Urinary bladder (tissue), 4 donors: ENCODE results near the gene DCANP1. TPM values are rescaled to one million over a fixed set of nuclear protein-coding genes. Genes with fewer than 3 reads are reported as not detected.
A peak's percentile ranks its signal among the peaks of the same experiment; 100 is the strongest.

Experiments
- DNase-seq: peaks from one replicate; pipeline ENCODE4 v3.0.0-alpha.2; 2015; ENCODE audit errors: extremely low spot score
- H3K27ac ChIP-seq: one replicate; pipeline ENCODE4 v1.5.1; 2013; ENCODE audit warnings: low read depth, mild to moderate bottlenecking, moderate library complexity
- H3K36me3 ChIP-seq: one replicate; pipeline ENCODE4 v1.6.1; 2013; ENCODE audit warnings: mild to moderate bottlenecking, moderate library complexity; ENCODE audit not compliant: insufficient read depth
- H3K4me1 ChIP-seq: one replicate; pipeline ENCODE4 v1.6.1; 2013; ENCODE audit warnings: mild to moderate bottlenecking, moderate library complexity; ENCODE audit not compliant: insufficient read depth
- H3K4me3 ChIP-seq: one replicate; pipeline ENCODE4 v1.5.1; 2013; ENCODE audit warnings: low read depth, low read length
- WGBS: extraction: QIAGEN DNeasy Blood & Tissue Kit; methylation state at CpG from one replicate; pipeline ENCODE4 v1.1.7; 2013; 5-methylcytosine and 5-hydroxymethylcytosine counted together
- polyA plus RNA-seq: library from polyadenylated mRNA; stranded (reverse); fragments of 200-250 nt; gene quantifications from one replicate; pipeline ENCODE4 v1.2.3, GENCODE V29; 2013
- total RNA-seq: library from RNA; depleted of rRNA; stranded (reverse); fragments of >200 nt; gene quantifications from one replicate; pipeline ENCODE4 v1.2.3, GENCODE V29; 2014
- donor health status: healthy with polysubstance abuse.
- donor health status: healthy.

DCANP1 gene
- total and polyA plus RNA-seq, 2 donors, result 0.16 TPM; not detected in 1

DNA sequence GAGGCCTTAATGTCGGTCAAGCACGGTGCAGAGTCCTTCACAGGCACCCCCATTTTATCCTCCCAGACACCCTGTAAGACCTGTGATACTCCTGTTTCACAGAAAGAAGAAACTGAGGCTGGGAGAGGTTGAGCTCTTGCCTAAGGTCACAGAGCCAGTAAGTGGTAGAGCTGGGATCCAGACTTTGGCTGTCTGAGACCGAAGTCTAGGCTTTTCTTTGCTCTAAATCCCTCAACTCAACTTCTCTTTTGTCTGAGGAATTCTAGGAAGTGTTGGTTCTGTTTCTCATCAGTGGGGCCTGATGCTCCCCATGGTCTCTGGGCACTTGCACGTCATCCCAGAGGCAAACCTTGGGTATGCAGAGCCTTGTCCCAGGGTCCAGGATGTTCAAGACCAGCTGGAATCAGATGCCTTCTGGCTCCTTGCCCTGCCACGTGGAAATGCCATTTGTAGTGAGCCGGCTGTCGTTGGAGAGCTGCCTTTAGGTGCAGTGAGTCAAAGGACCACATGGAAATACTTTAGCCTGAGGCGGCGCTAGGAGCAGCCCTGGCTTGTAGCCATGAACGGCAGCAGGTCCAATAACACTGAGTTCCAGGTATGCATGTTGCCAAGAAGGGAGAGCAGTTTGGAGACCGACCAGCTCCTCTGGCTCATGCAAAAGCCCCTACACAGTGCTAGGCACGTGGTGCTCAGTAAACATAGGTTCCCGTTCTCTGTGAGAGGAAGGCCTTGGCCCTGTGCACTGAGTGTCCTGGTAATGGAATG lies 9.2 kb downstream of the DCANP1 start:
- H3K27ac ChIP-seq, result no peak overlapping the region
- H3K4me1 ChIP-seq, result no peaks in the 10 kb centered on the region
- WGBS, result 34% methylated on average over 13 of the region's 13 CpGs
- no peak overlapping the region for H3K4me3 ChIP-seq
- no peaks in the 10 kb centered on the region for H3K36me3 ChIP-seq
- no peak for DNase-seq

DNA sequence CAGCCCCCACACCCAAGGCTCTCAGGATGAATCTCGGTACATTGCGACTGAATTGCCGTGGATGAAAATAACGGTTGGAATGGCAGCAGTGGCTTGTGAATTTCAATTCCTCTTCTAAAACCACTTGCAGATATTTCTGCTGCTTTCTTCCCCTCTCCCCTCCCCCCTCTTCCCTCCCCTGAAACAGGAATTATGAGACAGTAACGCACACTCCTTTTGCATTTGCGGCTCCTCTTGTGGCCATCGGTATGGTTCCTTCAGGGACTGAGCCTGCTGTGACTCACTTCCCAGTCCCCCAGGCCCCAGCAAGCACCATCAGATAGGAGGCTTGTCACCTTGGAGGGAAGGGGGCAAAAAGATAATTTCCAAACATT lies 9.7 kb downstream of the DCANP1 start:
- H3K27ac ChIP-seq, result no peak overlapping the region
- WGBS, result 74% methylated on average over 7 of the region's 7 CpGs
- DNase-seq, result no peak

GRCh38 chr5:135436951-135437418 lies 10.2 kb downstream of the DCANP1 start:
- Histone ChIP-seq H3K27ac (no peak overlapping the region), H3K36me3 (no peaks in the 10 kb centered on the region), H3K4me1 (no peaks in the 10 kb centered on the region), H3K4me3 (no peak overlapping the region)
- WGBS, result 73% methylated on average over 7 of the region's 7 CpGs
- no peak for DNase-seq

More for the DNA sequence above, 9.7 kb downstream of the DCANP1 start:
- Histone ChIP-seq H3K4me3 (no peak overlapping the region), H3K4me1 (no peaks in the 10 kb centered on the region), H3K36me3 (no peaks in the 10 kb centered on the region)

DNA sequence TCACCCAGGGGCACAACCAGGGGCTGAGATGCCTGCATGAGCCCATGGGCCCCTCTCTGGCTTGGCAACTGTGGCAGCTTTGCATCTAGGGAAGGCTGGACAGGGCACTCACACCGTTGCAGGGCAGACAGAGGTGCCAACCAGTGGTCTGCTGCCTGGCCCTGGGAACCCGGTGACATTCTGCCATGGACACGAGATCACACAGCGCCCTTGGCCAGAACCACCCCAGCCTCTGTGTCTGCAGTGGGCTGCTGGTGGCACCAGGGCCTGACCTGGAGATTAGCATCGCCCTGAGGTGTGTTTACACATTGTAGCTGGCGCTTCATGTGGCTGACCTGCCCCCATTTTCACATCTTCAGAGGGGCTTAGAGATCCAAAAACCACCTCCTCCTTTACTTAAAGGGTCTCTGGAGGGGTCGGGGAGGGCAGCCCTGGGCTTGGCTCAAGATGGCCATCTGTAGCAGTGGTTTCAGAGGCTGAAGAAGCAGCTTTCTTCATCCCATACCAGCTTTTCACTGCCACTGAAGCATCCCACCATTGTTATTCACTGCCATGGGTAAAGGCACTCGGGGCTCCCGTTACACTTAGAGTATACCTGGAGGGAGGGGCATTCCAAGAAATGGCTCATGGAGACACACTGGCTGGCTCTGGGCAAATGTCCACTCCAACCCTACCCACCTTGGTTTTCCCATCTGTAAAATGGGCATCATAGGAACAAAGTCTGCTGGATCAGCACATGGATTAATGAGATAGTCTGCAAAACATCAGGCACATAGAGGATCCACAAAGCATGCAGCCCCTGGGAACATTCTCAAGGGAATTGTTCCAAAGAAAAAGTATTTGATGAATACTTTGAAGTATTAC lies 11.4 kb downstream of the DCANP1 start:
- 89% methylated on average over 9 of the region's 9 CpGs for WGBS
- Histone ChIP-seq H3K36me3 (no peaks in the 10 kb centered on the region), H3K4me1 (no peaks in the 10 kb centered on the region), H3K4me3 (no peak overlapping the region), H3K27ac (no peak overlapping the region)
- DNase-seq, result no peak

- Histone ChIP-seq H3K36me3 (no peaks in the 10 kb centered on the region), H3K4me3 (no peak overlapping the region), H3K4me1 (no peaks in the 10 kb centered on the region), H3K27ac (no peak overlapping the region)
- DNase-seq, result no peak
- 46% methylated on average over 24 of the region's 24 CpGs for WGBS
These were observed 12.3 kb downstream of the DCANP1 start for GRCh38 chr5:135434591-135435466.

DNA sequence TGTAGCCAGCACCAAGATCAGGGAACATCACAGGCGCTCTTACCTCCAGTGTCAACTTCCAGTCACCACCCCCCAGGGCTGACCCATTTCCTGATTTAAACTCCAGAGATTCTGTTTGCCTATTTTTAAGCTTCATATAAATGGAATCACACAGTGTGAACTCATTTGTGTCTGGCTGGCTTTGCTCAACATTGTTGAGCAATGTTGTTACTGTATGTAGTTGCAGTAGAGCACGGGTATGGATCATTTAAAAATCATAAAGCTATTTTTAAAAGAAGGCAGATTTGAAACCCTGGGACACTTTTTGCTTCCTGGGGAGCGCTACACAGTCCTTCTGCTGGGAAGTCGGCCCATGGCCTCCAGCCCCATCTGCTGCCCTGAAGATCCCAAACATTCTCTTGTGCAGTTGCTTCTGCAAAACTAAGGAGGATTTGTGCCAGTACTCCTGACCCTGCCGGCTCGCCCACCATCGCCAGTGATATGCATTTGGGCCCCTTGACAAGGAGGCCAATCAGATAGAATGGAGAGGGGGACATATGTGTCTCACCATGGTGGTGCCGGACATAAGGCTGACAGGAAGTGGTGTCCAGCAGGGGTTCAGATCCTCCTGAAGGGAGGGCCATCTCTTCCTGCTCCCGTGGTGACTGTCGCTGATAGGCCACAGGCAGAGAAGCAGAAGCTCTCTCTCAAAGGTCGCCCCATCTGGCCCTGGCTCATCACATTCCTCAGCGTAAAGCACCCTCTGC lies 13.3 kb downstream of the DCANP1 start:
- 74% methylated on average over 12 of the region's 12 CpGs for WGBS
- H3K4me3 ChIP-seq, result no peak overlapping the region
- no peak for DNase-seq
- no peak overlapping the region for H3K27ac ChIP-seq
- H3K36me3 ChIP-seq, result no peaks in the 10 kb centered on the region
- H3K4me1 ChIP-seq, result no peaks in the 10 kb centered on the region

DNA sequence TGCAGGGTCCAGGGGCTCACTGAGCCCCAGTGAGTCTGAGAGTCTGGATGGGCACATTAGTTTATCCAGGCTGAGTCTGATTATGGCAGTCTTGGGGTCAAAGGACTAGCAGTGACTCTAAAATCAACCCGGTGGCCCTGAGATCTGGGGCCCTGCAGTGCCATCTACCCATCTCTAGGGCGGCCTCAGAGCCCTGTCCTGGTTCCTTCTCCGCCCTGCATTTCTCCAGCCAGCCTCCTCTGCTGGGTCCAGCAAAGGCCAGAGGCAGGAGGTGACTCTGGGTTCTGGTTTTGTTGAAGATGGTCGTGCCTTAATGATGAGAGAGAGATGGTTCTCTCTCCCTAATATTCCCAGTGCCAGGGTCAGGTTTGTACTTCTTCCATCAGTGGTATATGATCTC lies 15.0 kb downstream of the DCANP1 start:
- Histone ChIP-seq H3K27ac (no peak overlapping the region), H3K4me1 (no peaks in the 10 kb centered on the region), H3K4me3 (no peak overlapping the region), H3K36me3 (no peaks in the 10 kb centered on the region)
- DNase-seq, result no peak
- WGBS, result 94% methylated on average over 4 of the region's 4 CpGs

DNA sequence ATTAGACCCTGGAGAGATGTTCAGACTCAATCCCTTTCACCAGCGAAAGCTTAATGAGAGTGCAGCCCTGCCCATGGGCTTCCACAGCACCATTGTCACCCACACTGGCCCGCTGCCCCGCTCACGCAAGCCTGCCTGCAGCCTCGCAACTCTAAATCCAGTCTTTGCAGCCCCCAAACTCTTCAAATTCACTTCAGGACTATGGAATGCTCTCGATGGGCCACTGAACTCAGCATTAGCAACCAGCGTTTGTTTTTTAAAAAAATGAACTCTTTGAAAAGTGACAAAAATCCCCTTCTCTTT lies 17.1 kb downstream of the DCANP1 start:
- Histone ChIP-seq H3K4me3 (no peak overlapping the region), H3K4me1 (no peaks in the 10 kb centered on the region), H3K36me3 (no peaks in the 10 kb centered on the region), H3K27ac (no peak overlapping the region)
- DNase-seq, result no peak
- 59% methylated on average over 7 of the region's 7 CpGs for WGBS

DNA sequence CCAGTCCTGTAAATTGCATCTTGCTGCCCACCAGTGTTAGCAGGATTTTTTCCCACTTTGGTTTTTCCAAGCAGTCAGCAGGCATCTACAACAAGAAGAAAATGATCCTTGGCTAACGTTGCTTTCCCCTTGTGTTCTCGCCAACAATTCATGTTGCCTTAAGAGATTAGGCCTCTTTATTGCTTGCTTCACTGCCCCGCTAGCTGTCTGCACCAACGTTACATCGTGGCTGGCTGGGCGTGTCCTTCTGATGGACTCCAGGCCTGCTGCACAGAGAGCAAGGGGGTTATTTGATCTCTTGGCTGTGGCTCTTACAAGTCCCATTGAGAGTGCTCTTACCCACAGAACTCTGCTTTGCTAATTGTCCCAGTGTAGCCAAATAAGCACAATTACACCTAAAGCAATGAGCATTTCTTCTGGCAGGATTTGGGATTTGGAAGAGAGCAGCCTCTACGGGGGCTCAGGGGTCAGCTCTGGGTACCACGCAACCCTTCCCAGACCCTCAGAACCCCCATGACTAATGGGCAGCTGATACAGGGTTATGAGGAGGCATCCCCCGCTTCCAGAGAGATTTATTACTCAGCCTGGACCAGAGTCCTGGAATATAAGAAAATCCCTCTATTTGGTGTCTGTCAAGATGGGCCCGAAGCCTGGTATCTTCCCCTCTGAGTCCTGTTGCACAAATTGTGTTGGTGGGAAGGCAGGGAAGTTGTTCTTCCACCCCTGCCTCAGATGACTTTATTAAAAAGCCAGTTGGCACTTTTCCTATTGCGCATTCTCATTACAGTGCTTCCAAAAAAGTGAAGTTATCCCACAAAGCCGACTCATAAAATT lies 17.6 kb downstream of the DCANP1 start:
- H3K27ac ChIP-seq, result no peak overlapping the region
- no peaks in the 10 kb centered on the region for H3K4me1 ChIP-seq
- no peaks in the 10 kb centered on the region for H3K36me3 ChIP-seq
- 34% methylated on average over 12 of the region's 12 CpGs for WGBS
- DNase-seq, result peak; percentile 51
- H3K4me3 ChIP-seq, result no peak overlapping the region

DNA sequence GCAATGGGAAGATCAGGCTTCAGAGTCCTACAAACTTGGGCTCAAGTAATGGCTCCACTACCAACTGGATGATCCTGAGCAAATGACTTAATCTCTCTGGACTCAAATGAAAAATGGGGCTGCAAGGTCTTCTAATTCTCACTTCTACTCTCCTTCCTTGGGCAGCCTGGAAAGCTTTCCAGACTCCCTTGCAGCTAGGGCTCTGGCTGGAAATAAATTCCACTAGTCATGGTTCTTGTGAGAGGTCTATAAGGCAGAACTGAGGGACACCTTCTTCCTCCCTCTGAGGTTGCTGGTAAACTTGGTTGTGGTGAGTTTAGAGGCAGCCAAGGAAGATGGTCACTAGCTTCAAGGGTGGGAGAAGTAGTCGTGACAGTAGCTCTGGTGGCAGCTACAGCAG lies 18.6 kb downstream of the DCANP1 start:
- DNase-seq, result no peak
- WGBS, result 80% methylated on average over 1 of the region's 1 CpG
- no peaks in the 10 kb centered on the region for H3K4me1 ChIP-seq
- no peak overlapping the region for H3K27ac ChIP-seq
- H3K4me3 ChIP-seq, result no peak overlapping the region
- no peaks in the 10 kb centered on the region for H3K36me3 ChIP-seq

- WGBS, result 70% methylated on average over 7 of the region's 7 CpGs
- no peaks in the 10 kb centered on the region for H3K36me3 ChIP-seq
- no peak overlapping the region for H3K4me3 ChIP-seq
- no peak overlapping the region for H3K27ac ChIP-seq
- no peak for DNase-seq
- H3K4me1 ChIP-seq, result no peaks in the 10 kb centered on the region
These were observed 20.8 kb downstream of the DCANP1 start for GRCh38 chr5:135426102-135427082.
